ENCODE measurements around the gene PPOX.
A peak's percentile ranks its signal among the peaks of the same experiment; 100 is the strongest.

The PPOX gene

DNA sequence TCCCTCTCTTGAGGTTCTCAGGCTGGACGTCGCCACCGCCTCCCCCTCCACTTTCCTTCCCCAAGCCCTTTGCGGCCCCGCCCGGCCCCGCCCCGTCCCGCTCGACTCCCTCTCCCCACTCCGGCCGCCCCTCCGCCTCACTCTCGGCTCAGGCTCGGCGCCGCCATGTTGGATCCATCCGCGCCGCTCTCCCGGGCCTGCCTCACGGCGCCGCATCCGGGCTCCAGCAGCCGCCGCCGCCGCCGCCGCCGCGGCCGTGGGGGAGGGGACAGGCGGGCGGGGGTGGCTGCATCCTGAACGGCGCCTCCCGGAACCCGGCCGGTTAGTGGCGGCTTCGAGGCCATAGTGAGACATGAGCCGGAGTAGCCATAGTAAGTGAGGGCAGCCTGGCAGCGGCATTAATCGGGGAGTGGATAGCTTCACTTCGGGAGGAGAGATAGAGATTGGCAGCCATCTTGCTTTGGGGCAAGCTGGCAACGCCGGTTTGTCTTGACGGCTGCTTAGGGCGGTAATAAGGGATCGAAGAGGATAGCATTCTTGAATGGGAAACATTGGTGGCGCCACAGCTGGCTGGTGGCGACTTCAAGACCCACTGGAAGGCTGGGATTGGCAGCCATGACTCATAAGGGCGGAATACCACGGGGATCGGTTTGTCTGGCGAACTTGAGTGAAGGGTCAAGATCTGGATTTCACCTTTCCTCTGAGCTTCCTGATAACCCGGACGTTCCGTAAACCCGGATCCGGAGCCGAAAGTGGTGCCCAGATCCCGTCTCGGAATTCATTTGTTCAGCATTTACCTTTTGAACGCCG, 33.6 kb upstream of the PPOX start, which contains the start of gene DEDD:
DEDD (minus strand) TSS at position 258 of the 810 bp plus-strand sequence. CDS start 8,205 bp downstream, outside the sequence.
- DNase-seq: peak; percentile 93 to 94
- TF ChIP-seq POLR2A (IDR thresholded peaks at IDR 0.05; ENCODE audit: low read length): peak; percentile 59
- no peak for TF ChIP-seq GATA1 (IDR thresholded peaks at IDR 0.05; ENCODE audit: low read depth, low read length)

DNA sequence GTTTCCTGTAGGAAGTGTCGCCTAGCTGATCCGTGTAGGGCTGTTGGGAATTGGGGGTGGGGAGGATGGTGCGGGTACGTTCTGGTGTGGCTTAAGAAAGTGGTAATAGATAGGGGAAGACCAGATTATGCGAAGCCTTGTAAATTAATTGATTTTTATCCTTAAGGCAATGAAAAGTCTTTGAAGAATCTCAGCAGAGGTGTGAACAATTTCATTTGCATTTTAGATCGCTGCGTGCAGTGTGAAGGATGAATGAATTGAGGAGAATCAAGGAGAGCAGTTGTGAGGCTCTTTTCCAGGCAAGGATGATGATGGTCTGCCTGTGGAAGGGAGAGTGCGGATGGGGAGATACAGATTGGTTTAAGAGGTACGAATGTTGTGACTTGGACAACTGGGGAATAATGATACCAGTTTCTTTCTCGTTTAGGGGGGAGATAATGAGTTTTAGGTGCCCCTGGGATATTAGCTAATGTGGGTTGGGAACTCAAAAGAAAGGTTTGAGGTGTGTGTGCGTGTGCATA, 32.9 kb upstream of the PPOX start:
- TF ChIP-seq GATA1 (IDR thresholded peaks at IDR 0.05; ENCODE audit: low read depth, low read length) (no peak), POLR2A (IDR thresholded peaks at IDR 0.05; ENCODE audit: low read length) (no peak)
- peak; percentile 40 to 54 for DNase-seq

DNA sequence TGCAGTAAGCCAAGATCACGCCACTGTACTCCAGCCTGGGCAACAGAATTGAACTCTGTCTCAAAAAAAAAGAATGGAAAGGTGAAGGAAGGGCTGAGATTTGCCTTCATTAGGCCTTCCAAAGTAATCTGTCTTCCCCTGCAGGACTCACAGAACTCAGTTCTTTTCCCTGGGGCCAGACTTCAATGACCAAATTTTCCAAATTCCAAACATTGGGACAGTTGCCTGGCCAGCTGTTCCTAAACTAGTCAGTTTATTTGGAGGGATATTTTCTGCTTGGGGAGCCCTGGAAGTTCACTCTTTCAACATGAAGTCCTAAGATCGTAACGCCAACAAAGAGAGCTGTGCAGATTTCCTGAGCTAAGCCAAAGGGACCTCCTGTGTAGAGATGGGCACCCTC, 28.3 kb upstream of the PPOX start:
- TF ChIP-seq GATA1 (IDR thresholded peaks at IDR 0.05; ENCODE audit: low read depth, low read length) (no peak), POLR2A (IDR thresholded peaks at IDR 0.05; ENCODE audit: low read length) (no peak)
- DNase-seq: no peak

DNA sequence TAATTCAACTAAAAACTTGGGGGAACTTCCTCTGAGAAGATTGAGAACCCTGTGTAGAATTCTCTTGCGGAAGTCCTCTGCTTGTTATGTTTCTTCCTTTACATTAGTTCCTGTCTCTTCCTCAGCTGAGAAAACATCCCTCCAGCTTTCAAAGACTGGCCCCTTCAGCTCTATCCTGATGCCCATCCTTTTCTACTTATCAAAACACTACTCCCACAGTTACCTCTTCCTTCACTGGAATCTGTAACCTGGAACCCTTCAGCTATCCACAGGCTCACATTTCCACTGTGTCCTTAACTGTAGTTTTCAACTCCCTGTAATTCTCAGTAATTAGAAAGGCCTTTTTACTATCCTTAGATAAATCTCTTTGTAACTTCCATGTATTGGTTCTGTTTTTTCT, 27.8 kb upstream of the PPOX start:
- DNase-seq: no peak
- TF ChIP-seq POLR2A (IDR thresholded peaks at IDR 0.05; ENCODE audit: low read length) (no peak), GATA1 (IDR thresholded peaks at IDR 0.05; ENCODE audit: low read depth, low read length) (no peak)

DNA sequence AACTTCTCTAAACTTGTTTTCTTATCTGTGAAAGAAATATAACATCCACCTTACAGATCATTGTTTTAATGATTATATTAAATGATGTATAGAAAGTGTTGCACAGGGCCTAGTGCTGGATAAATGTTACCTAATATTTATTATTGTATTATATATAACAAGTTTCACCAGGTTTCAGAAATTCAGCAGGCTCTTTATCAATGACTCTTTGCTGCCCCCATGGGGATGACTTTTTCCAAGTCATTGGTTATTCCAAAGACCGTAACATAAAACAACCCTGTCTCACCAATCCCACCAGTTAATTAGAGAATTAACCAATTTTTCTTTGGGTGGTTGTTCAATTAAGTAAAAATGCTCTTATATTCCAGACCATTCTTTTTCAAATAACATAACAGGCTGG, 26.5 kb upstream of the PPOX start:
- no peak for TF ChIP-seq POLR2A (IDR thresholded peaks at IDR 0.05; ENCODE audit: low read length)
- TF ChIP-seq GATA1 (IDR thresholded peaks at IDR 0.05; ENCODE audit: low read depth, low read length): no peak
- peak; percentile 63 to 80 for DNase-seq

DNA sequence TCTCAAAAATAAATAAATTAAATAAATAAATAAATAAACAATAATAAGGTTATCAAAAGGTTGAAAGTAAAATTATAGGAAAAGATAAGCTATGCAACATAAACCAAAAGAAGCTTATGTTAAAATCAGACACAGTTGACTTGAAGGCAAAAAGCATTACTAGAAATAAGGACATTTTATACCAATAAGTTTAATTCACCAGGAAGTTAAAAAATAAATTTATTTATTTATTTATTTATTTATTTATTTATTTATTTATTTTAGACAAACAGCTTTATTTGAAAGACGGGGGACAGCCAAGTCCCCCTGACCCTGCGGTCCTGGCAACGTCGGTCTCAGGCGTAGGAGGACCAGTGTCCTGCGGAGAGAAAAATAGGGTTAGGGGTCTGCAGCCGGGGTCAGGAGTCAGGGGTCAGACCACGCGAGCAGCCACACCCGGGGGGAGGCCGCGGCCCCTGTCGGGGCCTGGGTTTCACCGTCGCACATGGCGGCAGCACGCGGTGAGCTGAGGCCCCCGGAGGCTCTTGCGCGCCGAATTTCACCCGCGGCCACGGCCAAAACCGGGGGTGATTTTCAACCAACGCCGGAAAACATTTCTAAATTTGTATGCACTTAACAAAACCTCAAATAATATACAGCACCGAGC, 25.3 kb upstream of the PPOX start:
- TF ChIP-seq POLR2A (IDR thresholded peaks at IDR 0.05; ENCODE audit: low read length) (no peak), GATA1 (IDR thresholded peaks at IDR 0.05; ENCODE audit: low read depth, low read length) (no peak)
- DNase-seq: no peak

DNA sequence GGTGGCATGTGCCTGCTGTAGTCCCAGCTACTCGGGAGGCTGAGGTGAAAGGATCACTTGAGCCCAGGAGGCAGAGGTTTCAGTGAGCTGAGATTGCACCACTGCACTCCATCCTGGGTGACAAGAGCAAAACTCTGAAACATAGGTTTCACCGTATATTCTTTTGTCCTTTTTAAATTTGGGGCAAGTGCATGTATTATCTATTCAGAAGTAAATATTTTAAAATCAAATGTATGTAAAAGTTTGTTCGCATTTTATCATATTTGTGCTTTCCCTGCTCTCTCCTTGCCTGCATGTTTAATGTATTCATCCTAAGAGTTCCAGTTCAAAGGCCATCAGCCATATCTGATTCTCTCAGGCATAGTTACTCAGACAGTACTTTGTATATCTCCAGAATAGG, 20.4 kb upstream of the PPOX start:
- DNase-seq: no peak
- TF ChIP-seq POLR2A (IDR thresholded peaks at IDR 0.05; ENCODE audit: low read length) (no peak), GATA1 (IDR thresholded peaks at IDR 0.05; ENCODE audit: low read depth, low read length) (no peak)

DNA sequence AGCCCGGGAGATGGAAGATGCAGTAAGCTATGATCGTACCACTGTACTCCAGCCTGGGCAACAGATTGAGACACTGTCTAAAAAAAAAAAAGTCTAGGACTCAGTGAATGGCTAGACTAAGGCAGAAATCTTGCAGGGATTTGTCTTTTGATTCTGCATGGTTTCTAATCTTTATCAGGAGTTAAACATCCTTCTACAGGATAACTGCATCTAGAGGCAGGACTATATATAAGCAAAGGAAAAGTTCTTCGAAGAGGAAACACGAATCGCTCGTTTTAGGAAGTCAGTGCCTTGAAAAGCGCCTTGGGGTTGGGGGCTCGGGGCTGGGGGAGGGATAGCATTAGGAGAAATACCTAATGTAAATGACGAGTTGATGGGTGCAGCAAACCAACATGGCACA, 13.1 kb upstream of the PPOX start:
- TF ChIP-seq POLR2A (IDR thresholded peaks at IDR 0.05; ENCODE audit: low read length) (no peak), GATA1 (IDR thresholded peaks at IDR 0.05; ENCODE audit: low read depth, low read length) (no peak)
- DNase-seq: no peak

DNA sequence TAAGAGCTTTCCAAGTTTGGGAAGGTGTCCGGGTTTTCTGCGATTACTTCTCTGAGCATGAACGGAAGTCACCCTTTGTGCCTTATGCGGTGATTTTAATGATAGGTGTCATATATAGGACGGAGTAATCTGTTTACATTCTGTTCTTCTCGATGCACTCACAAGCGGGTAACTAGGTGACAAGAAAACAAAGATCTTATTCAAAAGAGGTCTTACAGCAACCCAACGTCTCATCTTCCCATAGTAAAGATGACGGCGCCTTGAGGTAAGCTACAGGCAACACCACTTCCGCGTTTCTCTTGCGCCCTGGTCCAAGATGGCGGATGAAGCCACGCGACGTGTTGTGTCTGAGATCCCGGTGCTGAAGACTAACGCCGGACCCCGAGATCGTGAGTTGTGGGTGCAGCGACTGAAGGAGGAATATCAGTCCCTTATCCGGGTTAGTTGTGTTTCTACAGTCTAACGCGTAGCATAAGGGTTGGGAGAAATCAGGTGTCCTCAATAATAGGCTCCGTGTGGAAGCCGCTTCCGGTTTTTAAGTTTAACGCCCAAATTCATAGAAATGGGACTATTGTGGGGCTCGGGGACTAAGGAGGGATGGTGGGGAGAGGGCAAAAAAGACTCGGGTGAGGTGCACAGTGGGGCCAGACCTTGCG, 12.4 kb upstream of the PPOX start, which contains the start of gene UFC1:
UFC1 (plus strand) TSS at position 297 of the 656 bp plus-strand sequence; CDS start at position 317, 20 bp downstream.
- peak; percentile 94 for DNase-seq
- peak; percentile 91 for TF ChIP-seq POLR2A (IDR thresholded peaks at IDR 0.05; ENCODE audit: low read length)
- TF ChIP-seq GATA1 (IDR thresholded peaks at IDR 0.05; ENCODE audit: low read depth, low read length): no peak

DNA sequence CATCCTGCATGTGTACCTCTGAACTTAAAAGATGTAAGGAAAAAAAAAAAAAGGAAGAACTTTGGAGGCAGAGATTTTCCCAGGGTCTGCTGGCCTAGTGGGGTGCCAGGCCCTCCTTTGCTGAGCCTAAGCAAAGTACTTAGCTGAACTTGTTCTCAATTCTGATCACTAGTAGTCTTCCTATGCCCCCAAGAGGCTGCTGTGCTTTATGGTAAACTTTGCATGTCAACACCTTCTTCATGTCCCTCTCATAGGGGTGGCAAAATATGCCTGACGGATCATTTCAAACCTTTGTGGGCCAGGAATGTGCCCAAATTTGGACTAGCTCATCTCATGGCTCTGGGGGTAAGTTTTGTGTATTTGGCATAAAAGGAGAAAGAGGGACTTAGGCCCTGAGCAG, 8.4 kb upstream of the PPOX start:
- DNase-seq: no peak
- TF ChIP-seq POLR2A (IDR thresholded peaks at IDR 0.05; ENCODE audit: low read length): no peak
- no peak for TF ChIP-seq GATA1 (IDR thresholded peaks at IDR 0.05; ENCODE audit: low read depth, low read length)

DNA sequence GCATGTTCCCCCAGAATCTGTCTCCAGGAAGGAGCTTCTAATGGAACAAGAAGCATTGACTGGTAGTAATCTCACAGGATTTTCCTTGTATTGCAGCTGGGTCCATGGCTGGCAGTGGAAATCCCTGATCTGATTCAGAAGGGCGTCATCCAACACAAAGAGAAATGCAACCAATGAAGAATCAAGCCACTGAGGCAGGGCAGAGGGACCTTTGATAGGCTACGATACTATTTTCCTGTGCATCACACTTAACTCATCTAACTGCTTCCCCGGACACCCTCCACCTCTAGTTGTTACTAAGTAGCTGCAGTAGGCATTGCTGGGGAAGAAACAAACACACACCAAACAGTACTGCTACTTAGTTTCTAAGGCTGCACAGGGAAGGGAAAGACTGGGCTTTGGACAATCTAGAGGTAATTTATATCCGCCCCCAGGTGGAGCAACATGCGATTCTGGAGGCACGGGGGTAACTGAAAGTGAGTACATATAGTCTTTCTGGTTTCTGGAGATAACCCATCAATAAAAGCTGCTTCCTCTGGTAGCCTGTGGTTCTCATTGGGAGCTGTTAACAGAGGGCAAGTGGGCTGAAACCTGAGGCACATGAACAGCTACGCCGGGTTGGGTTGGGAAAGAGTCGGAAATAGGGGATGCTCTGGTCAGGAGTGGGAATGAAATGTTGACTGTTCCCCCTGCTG, 7.8 kb upstream of the PPOX start:
- DNase-seq: peak; percentile 57 to 59
- TF ChIP-seq POLR2A (IDR thresholded peaks at IDR 0.05; ENCODE audit: low read length) (no peak), GATA1 (IDR thresholded peaks at IDR 0.05; ENCODE audit: low read depth, low read length) (no peak)

DNA sequence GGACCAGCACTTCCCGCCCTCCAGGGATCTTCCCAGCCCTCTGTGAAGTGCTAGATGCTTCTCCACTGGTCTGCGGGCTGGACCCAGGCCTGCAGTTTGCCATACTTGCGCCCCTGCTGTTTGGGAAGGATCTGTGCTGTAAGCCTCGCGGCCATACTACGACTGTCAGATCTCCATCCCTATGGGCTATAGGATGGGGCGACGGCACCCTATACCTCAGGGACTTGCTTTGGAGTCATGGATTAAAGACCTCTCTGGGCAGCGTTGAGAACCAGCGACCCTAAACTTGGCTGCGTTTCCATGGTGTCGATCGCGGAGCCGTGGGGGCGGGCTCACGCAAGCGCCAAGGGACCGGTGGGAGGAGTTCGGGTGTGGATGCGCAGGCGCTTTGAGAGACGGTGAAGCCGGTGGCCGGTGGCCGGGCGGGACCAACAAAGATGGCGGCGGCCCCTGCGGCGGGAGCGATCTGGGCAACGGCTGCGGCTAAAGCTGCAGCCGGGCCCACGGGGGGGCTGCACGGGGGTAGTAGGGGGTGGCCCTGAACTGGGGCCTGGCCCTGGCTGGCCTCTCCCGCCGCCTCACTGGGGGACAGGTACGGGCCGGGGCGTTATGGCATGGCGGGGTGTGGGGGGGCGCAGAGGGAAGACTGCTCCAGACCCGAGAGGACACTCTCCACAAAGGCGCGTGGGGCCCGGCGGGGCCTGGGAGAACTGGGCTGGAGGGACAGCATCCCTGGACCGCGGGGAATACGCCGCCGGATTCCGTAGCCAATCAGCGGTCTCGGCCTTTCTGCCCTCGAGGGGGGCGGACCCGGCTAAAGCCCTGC, 6.9 kb upstream of the PPOX start, which contains the start of gene USP21:
USP21 (plus strand) TSS at position 414 of the 826 bp plus-strand sequence. CDS start 1,141 bp downstream, outside the sequence.
- TF ChIP-seq GATA1 (IDR thresholded peaks at IDR 0.05; ENCODE audit: low read depth, low read length) (no peak), POLR2A (IDR thresholded peaks at IDR 0.05; ENCODE audit: low read length) (peak; percentile 85)
- peak; percentile 91 to 94 for DNase-seq

DNA sequence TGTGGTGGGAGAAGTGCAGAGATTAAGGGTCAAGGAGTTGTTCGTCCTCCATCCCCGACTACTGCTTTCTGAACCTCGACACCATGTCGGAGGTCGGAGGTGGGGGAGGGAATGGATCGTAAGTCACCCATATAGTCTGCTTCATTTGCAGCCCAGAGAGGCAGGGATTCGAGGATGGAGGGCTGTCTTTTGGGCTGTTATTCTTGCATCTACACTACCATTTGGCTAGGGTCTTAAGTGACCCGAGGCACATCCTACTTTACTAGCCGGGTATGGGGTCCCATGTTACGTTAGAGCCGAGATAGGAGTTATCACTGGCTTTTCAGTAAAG, 6.3 kb upstream of the PPOX start:
- DNase-seq: no peak

More for the DNA sequence above, 6.3 kb upstream of the PPOX start:
- TF ChIP-seq GATA1 (IDR thresholded peaks at IDR 0.05; ENCODE audit: low read depth, low read length) (no peak), POLR2A (IDR thresholded peaks at IDR 0.05; ENCODE audit: low read length) (no peak)

Data from erythroblast (primary cell).